BE2C (cell line): ENCODE data around the gene ZBTB40. TPM values are rescaled to one million over a fixed set of nuclear protein-coding genes. Genes with fewer than 3 reads are reported as not detected.

Experiments used
- DNase-seq: peaks from one replicate; pipeline ENCODE4 v3.0.0-alpha.2; 2020
- H3K27me3 ChIP-seq: fragments of 250-450 bp; sonication (Bioruptor Pico); 2 replicates; pipeline ENCODE4 v1.5.1; 2020; ENCODE audit warnings: mild to moderate bottlenecking
- H3K36me3 ChIP-seq: fragments of 250-450 bp; sonication (Bioruptor Pico); 2 replicates; pipeline ENCODE4 v1.5.1; 2020; ENCODE audit warnings: mild to moderate bottlenecking
- H3K4me1 ChIP-seq: fragments of 250-450 bp; sonication (Bioruptor Pico); 2 replicates; pipeline ENCODE4 v1.5.1; 2020
- H3K4me3 ChIP-seq: 2 replicates; pipeline ENCODE4 v1.5.1; 2011; ENCODE audit warnings: low read depth, low read length
- H3K9me3 ChIP-seq: fragments of 250-450 bp; sonication (Bioruptor Pico); 2 replicates; pipeline ENCODE4 v1.5.1; 2020
- CTCF ChIP-seq: IDR thresholded peaks from 2 replicates; pipeline ENCODE4 v1.5.1; 2012; ENCODE audit warnings: mild to moderate bottlenecking, low read depth, low read length
- polyA plus RNA-seq: library from polyadenylated mRNA; unstranded; fragments of >200 nt; gene quantifications from one replicate; pipeline ENCODE4 v1.2.1, GENCODE V29; 2012; ENCODE audit warnings: low read depth, missing spikeins; ENCODE audit not compliant: insufficient read length, insufficient read depth

ZBTB40 gene, protein sequence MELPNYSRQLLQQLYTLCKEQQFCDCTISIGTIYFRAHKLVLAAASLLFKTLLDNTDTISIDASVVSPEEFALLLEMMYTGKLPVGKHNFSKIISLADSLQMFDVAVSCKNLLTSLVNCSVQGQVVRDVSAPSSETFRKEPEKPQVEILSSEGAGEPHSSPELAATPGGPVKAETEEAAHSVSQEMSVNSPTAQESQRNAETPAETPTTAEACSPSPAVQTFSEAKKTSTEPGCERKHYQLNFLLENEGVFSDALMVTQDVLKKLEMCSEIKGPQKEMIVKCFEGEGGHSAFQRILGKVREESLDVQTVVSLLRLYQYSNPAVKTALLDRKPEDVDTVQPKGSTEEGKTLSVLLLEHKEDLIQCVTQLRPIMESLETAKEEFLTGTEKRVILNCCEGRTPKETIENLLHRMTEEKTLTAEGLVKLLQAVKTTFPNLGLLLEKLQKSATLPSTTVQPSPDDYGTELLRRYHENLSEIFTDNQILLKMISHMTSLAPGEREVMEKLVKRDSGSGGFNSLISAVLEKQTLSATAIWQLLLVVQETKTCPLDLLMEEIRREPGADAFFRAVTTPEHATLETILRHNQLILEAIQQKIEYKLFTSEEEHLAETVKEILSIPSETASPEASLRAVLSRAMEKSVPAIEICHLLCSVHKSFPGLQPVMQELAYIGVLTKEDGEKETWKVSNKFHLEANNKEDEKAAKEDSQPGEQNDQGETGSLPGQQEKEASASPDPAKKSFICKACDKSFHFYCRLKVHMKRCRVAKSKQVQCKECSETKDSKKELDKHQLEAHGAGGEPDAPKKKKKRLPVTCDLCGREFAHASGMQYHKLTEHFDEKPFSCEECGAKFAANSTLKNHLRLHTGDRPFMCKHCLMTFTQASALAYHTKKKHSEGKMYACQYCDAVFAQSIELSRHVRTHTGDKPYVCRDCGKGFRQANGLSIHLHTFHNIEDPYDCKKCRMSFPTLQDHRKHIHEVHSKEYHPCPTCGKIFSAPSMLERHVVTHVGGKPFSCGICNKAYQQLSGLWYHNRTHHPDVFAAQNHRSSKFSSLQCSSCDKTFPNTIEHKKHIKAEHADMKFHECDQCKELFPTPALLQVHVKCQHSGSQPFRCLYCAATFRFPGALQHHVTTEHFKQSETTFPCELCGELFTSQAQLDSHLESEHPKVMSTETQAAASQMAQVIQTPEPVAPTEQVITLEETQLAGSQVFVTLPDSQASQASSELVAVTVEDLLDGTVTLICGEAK
- polyA plus RNA-seq: 10.7 TPM

- DNase-seq: peak; percentile 92
- H3K9me3 ChIP-seq: no peaks in the 10 kb centered on the region; the same call in 1 of the 2 replicates
- H3K27me3 ChIP-seq: no peaks in the 10 kb centered on the region
- no peaks in the 10 kb centered on the region for H3K36me3 ChIP-seq
- H3K4me3 ChIP-seq: peak within 1 kb of the TSS; percentile 69
- TF ChIP-seq CTCF: no peak
- peaks cover 8% of the 10 kb centered on the region; the same call in 1 of the 2 replicates for H3K4me1 ChIP-seq
Measured at GRCh38 chr1:22451702-22452480, at the start of gene ZBTB40. TSS of gene ZBTB40 (plus strand) at chr1:22451851. CDS start at chr1:22489949, 38,098 bp downstream.

GRCh38 chr1:22402356-22403053 lies 49.1 kb upstream of the ZBTB40 start:
- DNase-seq: peak; percentile 21
- no peaks in the 10 kb centered on the region for H3K27me3 ChIP-seq
- TF ChIP-seq CTCF: no peak
- no peak overlapping the region for H3K4me3 ChIP-seq
- no peaks in the 10 kb centered on the region for H3K4me1 ChIP-seq
- no peaks in the 10 kb centered on the region for H3K9me3 ChIP-seq
- no peaks in the 10 kb centered on the region for H3K36me3 ChIP-seq

GRCh38 chr1:22404486-22404885 lies 47.2 kb upstream of the ZBTB40 start:
- no peak for DNase-seq
- Histone ChIP-seq H3K4me1 (no peaks in the 10 kb centered on the region), H3K36me3 (no peaks in the 10 kb centered on the region), H3K4me3 (no peak overlapping the region), H3K9me3 (no peaks in the 10 kb centered on the region), H3K27me3 (no peaks in the 10 kb centered on the region)
- no peak for TF ChIP-seq CTCF

DNA sequence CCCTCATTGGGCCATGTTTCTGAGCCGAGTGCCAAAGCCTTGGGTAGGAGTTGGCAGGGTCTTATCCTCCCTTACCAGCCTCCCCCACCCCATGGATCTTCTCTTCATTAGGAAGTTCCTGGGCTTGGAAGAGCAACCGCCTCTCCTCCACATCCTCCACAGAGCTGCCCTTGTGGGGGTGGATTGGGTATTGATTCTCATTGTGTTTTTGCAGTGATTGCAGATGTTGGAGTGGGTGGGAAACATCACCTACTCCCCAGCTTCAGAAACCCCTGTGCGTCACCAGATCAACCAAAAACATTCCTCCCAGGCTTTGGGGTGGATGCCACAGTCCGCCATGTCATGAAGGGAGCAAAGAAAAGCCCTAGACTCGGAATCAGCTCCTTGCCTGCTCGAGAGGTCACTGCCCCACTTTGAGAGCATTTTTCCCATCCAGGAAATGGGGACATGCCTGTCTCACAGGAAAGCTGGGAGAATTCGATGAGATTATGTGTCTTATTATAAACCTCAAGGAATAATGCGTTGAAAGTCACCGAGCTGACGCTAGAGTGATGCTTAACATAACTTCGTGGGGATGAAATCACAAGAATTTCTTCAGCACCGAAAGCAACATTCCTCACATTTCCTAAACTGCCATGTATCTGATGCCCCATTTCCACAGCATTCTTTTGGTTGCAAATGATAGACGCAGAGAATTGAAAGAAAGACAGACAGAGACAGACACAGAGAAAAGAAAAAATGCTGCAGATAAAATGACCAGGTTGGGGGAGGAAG lies 44.7 kb upstream of the ZBTB40 start:
- no peaks in the 10 kb centered on the region for H3K27me3 ChIP-seq
- H3K9me3 ChIP-seq: no peaks in the 10 kb centered on the region
- no peak for TF ChIP-seq CTCF
- no peak overlapping the region for H3K4me3 ChIP-seq
- DNase-seq: no peak
- no peaks in the 10 kb centered on the region for H3K36me3 ChIP-seq
- no peaks in the 10 kb centered on the region for H3K4me1 ChIP-seq

DNA sequence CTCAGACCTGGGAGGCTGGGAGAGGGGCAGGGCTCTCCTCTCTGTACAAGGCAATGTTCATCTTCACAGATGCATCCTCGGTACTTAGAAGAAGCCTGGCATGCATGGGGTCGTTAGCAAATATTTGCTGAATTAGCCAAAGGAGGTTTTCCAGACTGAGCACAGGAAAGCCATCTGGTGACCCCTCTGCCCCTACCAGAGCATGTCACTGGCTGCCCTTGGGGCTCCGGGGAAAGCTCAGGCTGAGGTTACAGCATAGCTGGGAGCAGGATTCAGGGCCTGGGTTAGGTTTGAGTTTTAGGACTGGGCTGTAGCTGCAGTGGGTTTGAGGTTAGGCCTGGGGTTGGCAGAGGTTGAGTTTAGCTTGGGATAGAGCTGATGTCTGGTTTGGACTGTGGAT lies 43.4 kb upstream of the ZBTB40 start:
- no peaks in the 10 kb centered on the region for H3K4me1 ChIP-seq
- H3K9me3 ChIP-seq: no peaks in the 10 kb centered on the region
- no peak for TF ChIP-seq CTCF
- H3K4me3 ChIP-seq: no peak overlapping the region
- H3K36me3 ChIP-seq: no peaks in the 10 kb centered on the region
- peak; percentile 32 for DNase-seq
- no peaks in the 10 kb centered on the region for H3K27me3 ChIP-seq
